Activated CD4-positive, alpha-beta T cell treated with anti-CD3 and anti-CD28 coated beads, Interleukin-2, Interleukin-4, amounts not matched to agents 100 ng/mL and 50 ng/mL, durations not matched to agents 16 hours and 8 hours (primary cell): ENCODE results near the gene LYRM2.

Experiments used
- DNase-seq: peaks from one replicate; pipeline ENCODE4 v3.0.0-alpha.2; 2020; ENCODE audit warnings: low spot score

The LYRM2 gene

DNA sequence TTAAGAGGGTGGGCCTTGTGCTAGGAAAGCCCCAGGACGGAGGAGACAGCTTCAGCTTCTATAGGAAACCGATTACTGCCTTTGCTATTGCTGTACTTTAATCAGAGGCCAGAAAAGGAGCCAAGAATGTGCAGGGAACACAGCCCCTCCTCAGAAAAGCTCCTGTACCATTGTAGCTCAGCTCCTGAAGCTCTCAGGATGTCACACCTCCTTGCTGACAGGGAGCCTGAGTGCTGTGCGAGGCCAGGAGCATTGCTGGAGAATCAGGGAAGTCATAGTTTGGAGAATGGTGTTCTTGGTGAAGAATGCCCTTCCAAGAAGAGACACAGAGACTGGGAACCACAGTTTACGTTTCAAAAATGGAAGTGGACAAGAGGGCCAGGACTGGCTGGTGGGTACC lies 46.8 kb downstream of the LYRM2 start:
- DNase-seq: no peak

DNA sequence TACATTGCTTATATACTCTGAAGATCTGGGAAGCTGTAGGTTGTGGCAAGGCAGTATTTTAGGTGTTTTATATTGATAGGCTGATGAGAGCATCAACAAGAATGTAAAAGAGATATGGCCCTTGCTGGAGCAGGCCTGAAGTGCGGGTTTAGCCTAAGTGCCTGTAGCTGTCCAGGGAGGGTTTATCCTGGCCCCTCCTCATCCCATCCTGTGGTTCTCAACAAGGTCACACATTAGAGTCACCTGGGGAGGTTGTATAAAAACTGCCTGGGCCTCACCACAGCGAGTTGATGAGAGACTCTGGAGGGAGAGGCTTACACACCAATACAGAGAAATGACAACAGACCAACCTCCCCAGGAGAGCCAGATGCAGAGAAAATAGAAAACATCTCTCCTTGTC lies 48.4 kb downstream of the LYRM2 start:
- no peak for DNase-seq

DNA sequence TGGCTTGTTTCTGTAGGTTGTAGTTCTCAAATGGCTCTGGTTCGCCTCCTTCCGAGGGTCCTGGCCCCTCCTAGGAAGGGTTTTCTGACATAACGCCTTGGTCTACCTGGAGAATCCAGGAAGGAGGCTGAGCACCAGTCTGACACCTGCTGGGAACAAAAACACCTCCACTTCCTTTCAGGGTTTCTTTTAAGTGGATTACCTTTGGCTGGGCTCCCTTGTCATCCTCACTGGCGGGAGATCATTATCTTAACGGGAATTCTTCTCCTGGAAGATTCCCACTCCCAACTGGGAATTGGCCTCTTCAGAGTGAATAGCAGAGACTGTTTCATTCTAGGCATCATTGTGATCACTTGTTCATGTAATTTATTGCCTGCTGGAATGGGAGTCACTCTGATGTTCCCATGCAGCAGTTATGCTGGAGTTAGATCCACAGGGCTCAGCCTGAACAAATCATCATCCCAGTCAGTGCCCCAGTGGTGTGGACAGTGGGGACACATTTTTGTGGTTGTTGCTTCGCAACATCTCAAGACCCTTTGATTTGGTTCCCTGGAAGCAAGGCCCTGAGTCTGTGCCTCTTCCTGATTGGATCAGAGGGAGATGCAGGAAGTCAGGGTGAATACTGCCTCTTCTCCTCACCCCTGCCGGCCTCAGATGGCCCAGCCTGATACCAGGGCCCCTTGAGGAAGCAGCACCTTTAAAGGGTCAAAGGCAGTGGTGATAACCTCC lies 49.1 kb downstream of the LYRM2 start:
- DNase-seq: no peak

DNA sequence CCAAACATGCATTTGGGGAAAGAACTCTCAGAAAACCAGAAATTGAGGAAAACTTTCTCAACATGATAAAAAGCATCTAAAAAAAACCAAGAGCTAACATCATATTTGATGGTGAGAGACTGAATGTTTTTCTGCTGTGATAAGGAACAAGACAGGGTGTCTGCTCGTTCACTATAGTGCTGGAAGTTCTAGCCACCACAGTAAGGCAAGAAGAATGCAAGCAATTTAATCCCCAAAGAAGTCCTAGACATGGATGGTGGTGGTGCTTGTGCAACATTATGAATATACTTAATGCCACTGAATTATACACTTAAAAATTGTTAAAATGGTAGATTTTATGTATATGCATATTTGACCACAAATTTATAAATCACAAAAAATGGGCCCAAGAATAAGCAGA lies 53.4 kb downstream of the LYRM2 start:
- DNase-seq: no peak

DNA sequence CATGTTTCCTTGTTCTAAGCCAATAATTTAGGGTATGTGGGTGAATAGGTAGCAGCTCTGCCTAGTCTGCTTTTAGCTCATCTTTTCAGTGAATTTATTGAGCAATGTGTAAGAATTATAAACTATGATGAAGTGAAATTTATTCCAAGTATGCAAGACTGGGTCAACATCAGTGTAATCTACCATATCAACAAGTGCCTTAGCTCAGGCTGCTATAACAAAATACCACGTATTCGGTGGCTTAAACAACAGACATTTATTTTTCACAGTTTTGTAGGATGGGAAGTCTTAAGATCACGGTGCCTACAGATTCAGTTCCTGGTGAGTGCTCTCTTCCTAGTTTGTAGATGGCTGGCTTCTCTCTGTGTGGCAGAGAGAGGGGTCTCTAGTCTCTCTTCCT lies 54.0 kb downstream of the LYRM2 start:
- no peak for DNase-seq

DNA sequence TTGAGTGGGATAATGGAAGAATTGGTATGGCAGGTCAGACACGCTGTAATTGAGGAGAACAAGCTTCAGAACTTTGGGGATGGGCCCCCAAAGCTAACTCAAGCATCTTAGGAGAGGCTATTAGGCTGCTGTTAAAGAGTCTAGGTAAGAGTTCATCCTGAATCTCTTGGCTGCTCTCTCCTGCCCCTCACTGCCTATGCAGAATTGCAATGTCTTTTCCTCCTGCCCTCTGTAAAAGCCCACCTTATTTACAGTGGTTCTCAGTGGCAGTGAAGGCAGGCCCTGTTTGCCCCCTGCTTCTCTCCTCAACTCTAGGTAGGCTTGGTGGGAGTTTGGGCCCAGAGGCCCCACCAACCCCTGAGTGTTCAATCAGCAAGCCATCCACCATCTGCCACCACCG lies 55.0 kb downstream of the LYRM2 start:
- DNase-seq: no peak

DNA sequence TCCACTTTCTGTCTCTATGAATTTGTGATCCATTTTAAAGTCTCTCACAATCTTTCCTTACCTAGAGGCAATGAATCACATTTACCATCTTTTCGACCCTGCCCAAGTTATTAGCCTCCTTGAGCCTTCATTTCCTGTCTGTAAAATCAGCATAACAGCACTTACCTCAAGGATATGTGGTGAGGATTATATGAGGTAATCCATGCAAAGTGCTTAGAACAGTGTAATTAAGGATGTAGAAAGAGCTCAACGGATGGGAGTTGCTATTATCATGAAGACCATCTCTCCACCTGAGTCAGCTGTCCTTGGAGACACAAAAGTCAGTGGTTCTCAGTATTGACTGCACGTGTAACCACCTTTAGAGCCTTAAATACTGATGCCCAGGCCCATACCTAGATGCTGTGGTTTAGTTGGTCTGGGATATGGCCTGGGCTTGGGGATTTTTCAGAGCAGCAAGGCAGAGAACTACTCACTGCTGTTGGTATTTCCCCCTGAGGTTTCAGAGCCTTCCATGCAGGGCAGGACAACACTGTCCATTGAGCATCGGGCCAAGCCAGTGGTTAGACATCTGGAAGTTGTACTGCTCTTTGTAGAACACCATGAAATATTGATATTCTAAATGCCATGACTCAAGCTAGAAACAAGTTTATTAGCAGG lies 55.8 kb downstream of the LYRM2 start:
- no peak for DNase-seq

DNA sequence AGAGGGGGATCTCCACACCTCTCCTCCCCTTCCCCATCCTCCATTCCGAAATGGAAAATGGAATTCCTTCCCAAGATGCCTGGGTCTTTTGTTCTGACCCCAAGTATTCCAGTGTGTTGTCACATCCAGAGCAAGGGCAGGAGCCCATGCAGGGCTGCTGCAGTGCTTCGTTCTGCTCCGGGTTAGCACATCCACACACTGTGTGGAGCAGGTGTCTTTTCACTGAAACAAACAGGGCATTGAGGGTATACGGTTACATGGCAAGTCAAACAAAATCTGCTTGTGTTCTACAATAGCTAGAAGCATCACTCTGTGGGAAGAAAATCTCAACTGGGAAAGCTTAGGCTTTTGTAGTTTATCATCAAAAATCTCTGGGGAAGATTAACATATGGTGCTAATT lies 56.9 kb downstream of the LYRM2 start:
- DNase-seq: no peak

DNA sequence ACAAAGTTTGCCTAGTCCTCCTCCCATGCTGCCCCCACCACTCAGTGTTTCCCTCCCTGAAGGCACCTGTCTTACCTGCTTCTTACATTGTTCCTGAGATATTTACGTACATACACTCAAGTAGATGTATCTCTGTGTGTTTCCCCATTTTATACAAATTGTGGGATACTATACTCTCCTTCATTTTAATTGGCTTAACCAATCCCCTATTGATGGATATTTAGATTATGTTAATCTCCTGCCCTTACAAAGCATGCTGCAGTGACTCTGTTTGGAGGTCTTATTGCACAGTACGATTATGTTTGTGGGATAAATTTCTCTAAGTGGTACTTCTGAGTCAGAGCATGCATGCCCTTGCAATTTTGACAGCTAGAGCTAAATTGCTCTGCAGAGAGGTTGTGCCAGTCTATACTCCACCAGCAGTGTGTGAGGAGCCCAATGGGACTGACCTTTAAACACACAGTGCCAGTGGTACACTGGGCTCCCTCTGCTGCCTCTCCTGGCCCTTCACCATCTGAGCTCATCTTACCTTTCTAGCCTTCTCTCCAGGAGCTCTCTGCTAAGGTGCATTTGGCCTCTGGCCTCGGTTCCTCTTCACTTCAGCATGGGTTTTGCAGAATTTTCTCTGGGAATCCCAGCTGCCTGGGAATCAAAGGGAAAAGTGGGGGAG lies 57.4 kb downstream of the LYRM2 start:
- DNase-seq: no peak

DNA sequence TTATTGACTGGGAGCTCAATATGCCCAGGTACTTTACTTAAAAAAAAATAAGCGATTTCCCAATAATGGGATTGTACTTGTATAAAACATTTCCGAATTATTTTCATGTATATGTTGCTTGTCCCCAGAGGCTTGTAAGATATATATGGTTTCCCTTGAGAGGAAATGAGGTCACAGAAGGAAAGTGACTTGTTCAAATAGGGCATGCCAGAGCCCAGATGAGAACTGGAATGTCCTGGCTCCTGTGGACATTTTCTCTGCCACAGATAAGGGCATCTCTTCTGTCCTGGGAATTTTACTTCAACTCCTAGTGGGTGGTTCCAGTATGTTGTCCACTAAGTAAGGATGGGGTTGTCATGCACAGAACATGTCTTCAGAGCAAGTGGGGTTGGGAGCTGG lies 63.0 kb downstream of the LYRM2 start:
- no peak for DNase-seq

DNA sequence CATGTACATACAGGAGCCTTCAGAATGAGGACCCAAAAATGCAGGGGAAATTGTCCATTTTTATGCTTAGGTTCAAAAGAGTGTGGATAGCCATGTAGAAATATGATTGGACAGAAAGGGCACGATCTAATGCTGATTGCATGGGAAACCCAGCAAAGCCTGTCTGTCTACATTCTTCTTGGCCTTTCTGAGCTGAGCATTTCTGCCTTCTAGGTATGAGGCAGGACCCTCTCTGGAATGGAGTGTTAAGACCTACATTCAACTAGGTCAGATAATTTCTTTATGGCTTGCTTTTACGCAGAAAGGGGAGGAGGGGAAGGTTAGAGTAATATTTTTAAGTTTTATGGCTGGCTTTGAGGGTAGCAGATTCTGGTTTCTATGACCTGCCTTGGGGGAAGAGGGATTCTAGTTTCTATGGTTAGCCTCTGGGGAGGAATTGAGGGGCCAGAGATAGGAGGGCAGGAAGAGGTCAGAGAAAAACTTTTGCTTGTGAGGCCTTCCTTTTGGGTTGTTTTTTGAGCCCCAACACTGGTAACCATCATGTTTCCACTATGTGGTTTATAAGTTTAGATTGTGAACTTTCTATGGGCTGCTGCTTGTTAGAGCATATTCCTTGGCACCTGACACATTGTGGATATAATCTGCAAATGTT lies 63.5 kb downstream of the LYRM2 start:
- no peak for DNase-seq

DNA sequence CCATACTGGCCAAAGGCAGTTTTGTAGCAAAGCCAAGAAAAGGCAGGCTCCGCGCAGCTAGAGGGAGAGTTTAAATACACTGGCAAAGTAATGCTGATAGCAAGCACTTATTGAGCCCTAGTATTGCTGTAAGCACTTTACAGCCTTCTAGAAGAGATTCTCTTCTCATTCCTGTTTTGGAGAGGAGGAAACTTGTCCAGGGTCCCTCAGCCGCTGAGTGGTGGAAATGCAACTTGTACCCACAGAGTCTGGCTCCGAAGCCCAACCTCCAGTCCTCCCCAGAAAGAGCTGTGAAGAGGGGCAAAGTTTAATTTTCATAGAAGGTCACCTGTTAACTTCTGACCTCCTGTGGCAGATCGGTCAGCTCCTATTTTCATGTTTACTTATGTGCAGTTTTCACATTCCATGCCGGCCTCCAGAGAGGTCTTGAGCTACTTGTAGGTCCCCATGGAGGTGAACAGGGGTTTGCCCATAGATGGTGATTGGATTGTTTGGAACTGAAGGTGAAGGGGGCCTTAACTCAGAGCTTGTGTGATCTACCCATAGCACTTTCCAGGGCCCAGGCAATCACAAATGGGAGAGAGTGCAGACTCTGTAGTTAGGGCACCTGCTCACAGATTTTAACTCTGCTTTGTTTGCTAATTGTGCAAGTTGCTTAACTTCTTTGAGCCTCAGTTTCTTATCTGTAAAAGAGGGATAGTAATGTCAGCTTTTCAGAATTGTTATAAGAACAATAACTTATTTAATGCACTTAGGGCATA lies 70.7 kb downstream of the LYRM2 start:
- no peak for DNase-seq

DNA sequence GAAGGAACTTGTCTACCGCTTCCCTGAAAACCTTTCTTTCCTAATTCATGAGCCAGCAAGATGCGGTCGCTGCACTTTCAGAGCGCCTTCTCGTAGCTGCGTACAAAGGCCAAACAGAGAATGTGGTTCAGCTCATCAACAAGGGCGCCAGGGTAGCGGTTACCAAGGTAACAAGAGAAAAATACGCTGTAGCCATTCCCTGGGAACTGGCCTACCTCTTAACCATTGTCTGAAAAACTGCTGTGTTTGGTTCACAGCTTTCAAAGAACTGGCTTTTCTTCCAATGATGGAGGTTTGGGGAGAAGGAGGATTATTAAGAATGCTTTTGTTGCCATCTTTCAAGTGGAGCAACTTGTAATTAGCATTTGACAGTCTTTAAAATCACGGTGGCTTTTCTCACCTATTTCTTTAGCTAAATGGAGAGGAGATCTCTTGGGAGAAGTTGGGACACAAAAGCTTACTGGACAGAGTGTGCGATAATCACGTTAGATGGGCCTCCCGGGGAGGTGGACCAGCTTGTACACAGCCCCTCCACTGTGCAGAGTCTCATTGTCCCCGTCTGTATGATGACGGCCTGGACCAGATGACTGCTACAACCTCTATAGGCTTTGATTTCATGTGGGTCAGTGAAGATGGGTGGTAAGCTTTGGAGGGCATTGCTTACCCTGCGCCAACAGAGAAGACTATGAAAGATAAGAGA lies 71.5 kb downstream of the LYRM2 start:
- DNase-seq: no peak

DNA sequence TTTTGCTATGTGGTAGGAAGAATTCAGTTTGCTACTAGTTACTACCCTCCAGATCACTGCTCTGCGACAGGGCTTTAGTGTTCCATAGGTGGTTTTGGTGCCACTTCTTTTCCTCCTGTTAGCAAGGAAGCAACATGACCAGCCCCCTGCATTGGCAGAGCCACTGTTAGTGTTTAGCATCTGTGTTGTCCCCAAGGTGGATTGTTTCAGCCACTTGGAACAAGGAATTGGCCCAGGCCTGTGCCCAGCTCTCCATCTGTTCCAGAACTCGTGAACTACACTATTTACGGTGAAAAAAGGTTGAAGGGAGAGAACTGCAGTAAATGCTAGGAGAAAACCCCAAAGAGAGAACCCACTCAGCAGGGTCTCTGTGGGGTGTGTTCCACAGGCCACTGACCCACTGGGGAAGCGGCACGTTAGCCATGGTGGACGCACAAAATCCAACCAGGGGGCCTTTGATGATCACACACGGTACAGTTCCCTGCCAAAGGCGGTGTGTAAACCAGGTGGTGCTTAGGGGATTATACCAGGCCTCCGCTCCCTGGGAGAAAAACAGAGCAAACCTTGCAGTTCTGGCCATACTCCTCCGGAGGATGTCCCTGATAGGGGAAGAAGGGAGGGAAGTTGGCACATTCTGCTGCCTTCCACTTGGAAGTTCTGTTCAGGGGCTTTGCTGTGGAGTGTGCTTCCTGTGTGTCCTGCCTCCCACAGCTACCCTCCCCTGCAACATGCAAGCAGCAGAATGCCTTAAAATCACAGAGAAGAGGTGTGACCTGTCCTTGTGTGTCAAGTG lies 72.3 kb downstream of the LYRM2 start:
- no peak for DNase-seq

DNA sequence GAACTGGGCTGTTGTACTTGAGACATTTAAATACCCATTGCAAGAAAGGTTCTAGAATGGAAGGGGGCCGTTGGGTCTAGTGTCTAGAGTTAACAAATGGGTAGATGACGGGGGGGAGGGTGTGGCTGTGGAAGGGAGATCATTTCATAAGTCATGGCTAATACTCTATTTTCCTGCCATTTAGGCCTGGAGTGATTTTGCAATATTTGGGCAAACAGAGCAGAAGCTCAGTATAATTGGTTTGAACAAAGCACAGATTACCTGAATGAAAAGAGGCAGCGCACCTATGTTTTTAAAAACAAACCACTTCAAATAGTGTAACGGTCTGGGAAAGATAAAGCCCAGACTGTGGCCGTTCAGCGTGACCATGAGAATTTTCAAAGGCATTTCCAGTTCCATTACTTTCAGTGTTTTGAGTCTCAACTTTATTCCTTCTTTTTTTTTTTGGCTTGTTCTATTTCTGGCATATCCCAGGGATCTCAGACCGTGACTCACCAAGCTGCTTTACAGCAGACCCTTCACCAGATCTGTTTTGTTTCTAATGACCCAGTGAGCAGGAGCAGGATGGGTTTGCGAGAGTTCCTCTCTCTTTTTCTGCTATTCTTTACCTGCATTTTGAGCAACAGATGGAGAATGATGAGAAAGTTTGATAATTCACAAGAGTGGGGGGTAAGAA lies 73.7 kb downstream of the LYRM2 start:
- DNase-seq: no peak

DNA sequence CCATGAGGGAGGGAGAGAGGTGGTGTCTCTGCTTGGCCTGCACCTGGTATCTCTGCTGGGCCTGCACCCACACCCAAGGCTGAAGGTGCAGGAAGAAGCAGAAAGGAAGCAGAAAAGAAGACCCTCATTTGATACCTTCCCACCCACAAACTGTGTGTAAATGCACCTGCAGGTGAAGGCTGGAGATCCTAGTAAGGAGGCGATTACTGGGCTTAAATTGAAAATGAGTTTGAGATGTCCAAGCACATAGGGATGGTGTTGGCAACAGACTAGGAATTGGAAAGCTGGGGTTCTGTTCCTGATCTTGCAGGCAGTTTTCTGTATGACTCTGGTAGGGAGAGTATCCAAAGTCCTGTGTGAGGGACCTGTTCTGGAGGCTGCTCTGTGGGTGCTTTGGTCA lies 74.7 kb downstream of the LYRM2 start:
- no peak for DNase-seq

DNA sequence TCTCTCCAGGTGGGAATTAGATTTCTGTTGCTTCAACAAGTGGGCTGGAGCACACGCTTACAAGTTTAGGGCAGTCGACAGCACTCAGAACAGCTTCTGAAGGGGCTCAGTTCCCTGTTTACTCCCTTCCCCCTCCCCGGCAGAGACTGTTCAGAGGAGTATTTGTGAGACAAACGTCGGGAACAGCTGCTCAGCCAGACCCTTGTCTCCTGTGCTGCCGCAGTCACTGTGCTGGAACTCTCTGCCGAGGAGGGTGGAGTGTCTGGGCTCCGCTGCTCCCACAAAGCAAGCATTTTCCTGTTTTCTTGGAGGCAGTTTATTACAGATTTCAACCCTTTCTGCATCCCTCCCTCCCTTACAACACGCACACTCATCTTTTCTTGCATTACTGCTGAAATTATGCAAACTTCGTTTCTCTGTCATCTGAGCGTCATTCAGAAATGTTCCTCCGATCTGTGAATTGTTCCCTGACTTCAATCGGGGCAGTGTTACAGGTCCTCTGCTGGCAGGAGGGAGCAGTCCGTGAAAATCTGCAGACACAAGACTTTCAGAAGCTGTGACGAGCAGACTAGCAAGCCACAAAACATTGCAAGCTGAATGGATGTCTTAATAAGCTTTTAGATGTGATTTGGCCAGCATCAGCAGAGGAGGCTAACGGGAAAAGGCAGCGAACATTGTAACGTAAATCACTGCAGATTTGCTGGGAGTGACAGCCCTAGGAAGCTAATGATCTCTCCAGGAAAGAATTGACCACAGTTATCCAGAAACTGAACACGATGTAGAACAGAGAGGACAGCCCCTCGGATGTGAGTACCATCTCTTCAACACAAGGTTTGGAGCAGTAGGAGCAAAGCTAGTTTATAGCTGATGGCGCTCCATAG lies 76.2 kb downstream of the LYRM2 start:
- no peak for DNase-seq

DNA sequence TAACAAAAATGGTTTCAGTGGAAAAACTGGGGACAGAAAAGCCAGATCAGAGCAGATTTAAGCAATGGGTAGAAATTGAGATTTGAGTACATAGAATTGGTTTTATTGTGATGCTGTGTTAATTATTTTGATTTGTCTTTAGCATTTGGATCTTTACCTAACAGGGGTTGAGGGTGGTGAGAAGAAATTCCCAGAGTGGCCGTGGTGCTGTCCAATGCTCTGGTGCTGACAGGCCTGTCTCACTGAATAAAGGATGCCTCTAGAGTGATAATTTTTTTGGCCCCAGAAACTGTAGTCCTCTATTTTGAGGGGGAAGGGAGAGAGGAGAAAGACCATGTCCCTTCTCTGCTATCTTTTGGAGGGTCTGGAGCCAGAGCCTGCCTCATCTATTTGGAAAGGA lies 79.1 kb downstream of the LYRM2 start:
- no peak for DNase-seq

DNA sequence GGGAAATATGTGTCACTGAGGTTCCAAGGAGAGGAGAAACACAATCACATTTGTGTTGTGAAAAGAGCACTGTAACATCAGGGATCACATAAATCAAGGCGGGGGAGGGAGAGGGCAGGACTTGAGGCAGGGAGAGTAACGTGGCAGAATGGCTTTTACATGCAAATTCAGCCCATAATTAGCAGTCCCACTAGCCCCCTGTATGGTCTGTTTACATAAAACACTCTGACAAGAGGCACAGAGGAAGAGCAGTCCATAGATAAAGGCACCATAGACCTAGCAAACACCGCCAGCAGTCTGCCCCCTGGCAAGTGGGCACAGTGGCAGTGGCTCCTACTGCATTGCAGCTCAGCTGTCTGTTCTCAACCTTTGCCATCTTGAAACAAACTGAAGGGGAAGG lies 82.7 kb downstream of the LYRM2 start:
- DNase-seq: no peak
